ENCODE data around the gene RFNG. TPM values are rescaled to one million over a fixed set of nuclear protein-coding genes. Genes with fewer than 3 reads are reported as not detected.

RFNG gene
- polyA plus RNA-seq, 4 donors: 35.4 to 43.8 (median 39.2) TPM

- Histone ChIP-seq H3K4me3 (ENCODE audit: low read depth in 1 of 3, low read length in 3 of 3) (peak overlapping the region in 1 of 3 donors; percentile 21), H3K27me3 (ENCODE audit: control insufficient read depth in 3 of 3, insufficient read depth in 3 of 3, low read length in 3 of 3) (no peaks in the 10 kb centered on the region), H3K27ac (ENCODE audit: low read depth in 1 of 3, low read length in 2 of 3) (peak overlapping the region in 2 of 3 donors; percentile 68 to 93), H3K36me3 (ENCODE audit: control insufficient read depth in 3 of 3, insufficient read depth in 2 of 3, low read depth in 1 of 3, low read length in 3 of 3) (peaks cover 0 to 30% (median 0%) of the 10 kb centered on the region in 3 donors), H3K4me1 (ENCODE audit: control insufficient read depth in 3 of 3, insufficient read depth in 2 of 3, low read depth in 1 of 3, low read length in 2 of 3) (peaks cover 3 to 17% (median 5%) of the 10 kb centered on the region in 3 donors), H3K9me3 (ENCODE audit: control insufficient read depth in 2 of 2, insufficient read depth in 1 of 2, low read depth in 1 of 2, low read length in 1 of 2) (no peaks in the 10 kb centered on the region)
- FAIRE-seq: no peak
- 5 to 8% (median 6%) methylated on average over 10 of the region's 10 CpGs for WGBS, 3 donors
- DNase-seq: no peak
Measured at GRCh38 chr17:82037889-82038195, 13.8 kb downstream of the RFNG start.

DNA sequence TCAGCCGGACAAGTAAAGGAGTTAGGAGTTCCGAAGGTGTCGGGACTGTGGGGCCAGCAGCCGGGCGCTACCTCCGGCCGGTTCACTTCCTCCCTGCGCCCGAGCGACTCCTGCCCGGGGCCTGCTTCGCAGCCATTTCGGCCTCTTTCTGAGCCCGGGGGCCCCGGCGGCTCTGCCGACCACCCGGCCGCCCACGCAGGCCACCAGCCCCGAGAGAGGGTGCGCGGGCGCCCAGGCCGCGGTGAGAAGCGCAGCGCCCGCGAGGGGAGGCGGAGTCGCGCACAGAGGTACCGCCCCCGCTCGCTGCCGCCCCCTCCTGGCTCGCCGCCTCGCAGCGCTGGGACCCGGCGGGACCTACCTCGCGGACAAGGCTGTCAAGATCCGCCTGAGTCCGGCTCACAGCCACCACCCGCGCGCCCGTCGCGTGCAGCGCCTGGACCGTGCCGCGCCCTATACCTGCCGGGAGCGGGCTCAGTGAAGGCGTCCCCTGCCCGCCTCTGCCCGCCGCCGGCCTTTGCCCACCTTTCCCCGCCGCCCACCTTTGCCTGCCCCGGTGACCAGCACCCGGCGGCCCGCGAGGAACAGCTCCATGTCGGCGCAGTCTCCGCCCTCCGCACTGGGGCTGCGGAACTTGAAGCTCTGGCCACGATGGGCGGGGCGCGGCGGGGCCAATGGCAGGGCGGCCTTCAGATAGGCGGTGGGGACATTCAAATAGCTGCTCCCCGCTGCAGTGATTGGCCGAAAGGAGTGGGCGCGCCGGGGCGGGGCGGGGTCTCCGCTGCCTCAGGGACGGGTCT, 14.3 kb downstream of the RFNG start, which contains the start of gene DCXR:
Gene DCXR (minus strand): TSS at position 606 of the 797 bp plus-strand sequence. CDS start 15 bp downstream, at position 591.
- H3K27me3 ChIP-seq (ENCODE audit: control insufficient read depth in 3 of 3, insufficient read depth in 3 of 3, low read length in 3 of 3): no peaks in the 10 kb centered on the region
- FAIRE-seq (no peak), DNase-seq (peak; percentile 97 to 99)
- 0 to 1% (median 1%) methylated on average over 59 to 92 of the region's 92 CpGs for WGBS, 3 donors
- no peaks in the 10 kb centered on the region for H3K9me3 ChIP-seq (ENCODE audit: control insufficient read depth in 2 of 2, insufficient read depth in 1 of 2, low read depth in 1 of 2, low read length in 1 of 2)
- H3K4me3 ChIP-seq (ENCODE audit: low read depth in 1 of 3, low read length in 3 of 3): peak within 1 kb of the TSS; percentile 41 to 74 (median 57)
- peaks cover 0 to 33% (median 0%) of the 10 kb centered on the region in 3 donors for H3K36me3 ChIP-seq (ENCODE audit: control insufficient read depth in 3 of 3, insufficient read depth in 2 of 3, low read depth in 1 of 3, low read length in 3 of 3)
- peak within 1 kb of the TSS; percentile 90 to 98 (median 93) for H3K27ac ChIP-seq (ENCODE audit: low read depth in 1 of 3, low read length in 2 of 3)
- peaks cover 3 to 20% (median 5%) of the 10 kb centered on the region in 3 donors for H3K4me1 ChIP-seq (ENCODE audit: control insufficient read depth in 3 of 3, insufficient read depth in 2 of 3, low read depth in 1 of 3, low read length in 2 of 3)

DNA sequence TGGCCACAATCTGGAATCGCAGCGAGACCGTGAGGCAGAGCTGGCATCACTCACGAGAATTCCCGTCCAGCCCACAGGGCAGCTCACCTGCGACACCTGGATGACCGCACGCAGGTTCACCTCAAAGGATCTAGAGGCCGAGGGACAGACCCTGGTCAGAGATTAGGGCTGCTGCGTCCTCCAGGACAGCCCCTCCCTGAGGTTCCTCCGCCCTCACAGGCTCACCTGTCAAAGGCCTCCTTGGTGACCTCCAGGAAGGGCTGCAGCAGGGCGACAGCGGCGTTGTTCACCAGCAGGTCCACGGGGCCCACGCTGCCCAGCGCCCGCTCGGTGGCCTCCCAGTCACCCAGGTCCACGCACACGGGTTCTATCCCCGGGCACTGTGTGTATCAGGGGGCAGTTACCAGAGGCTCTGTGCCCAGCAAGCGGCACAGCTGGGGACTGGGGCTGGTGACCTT, 14.9 kb downstream of the RFNG start:
- no peaks in the 10 kb centered on the region for H3K9me3 ChIP-seq (ENCODE audit: control insufficient read depth in 2 of 2, insufficient read depth in 1 of 2, low read depth in 1 of 2, low read length in 1 of 2)
- no peaks in the 10 kb centered on the region for H3K27me3 ChIP-seq (ENCODE audit: control insufficient read depth in 3 of 3, insufficient read depth in 3 of 3, low read length in 3 of 3)
- H3K4me3 ChIP-seq (ENCODE audit: low read depth in 1 of 3, low read length in 3 of 3): peak overlapping the region; percentile 41 to 74 (median 57)
- DNase-seq: no peak
- 18 to 34% (median 23%) methylated on average over 23 of the region's 23 CpGs for WGBS, 3 donors
- peaks cover 0 to 33% (median 0%) of the 10 kb centered on the region in 3 donors for H3K36me3 ChIP-seq (ENCODE audit: control insufficient read depth in 3 of 3, insufficient read depth in 2 of 3, low read depth in 1 of 3, low read length in 3 of 3)
- FAIRE-seq: no peak
- H3K27ac ChIP-seq (ENCODE audit: low read depth in 1 of 3, low read length in 2 of 3): peak overlapping the region; percentile 90 to 98 (median 93)
- H3K4me1 ChIP-seq (ENCODE audit: control insufficient read depth in 3 of 3, insufficient read depth in 2 of 3, low read depth in 1 of 3, low read length in 2 of 3): peaks cover 3 to 24% (median 7%) of the 10 kb centered on the region in 3 donors

DNA sequence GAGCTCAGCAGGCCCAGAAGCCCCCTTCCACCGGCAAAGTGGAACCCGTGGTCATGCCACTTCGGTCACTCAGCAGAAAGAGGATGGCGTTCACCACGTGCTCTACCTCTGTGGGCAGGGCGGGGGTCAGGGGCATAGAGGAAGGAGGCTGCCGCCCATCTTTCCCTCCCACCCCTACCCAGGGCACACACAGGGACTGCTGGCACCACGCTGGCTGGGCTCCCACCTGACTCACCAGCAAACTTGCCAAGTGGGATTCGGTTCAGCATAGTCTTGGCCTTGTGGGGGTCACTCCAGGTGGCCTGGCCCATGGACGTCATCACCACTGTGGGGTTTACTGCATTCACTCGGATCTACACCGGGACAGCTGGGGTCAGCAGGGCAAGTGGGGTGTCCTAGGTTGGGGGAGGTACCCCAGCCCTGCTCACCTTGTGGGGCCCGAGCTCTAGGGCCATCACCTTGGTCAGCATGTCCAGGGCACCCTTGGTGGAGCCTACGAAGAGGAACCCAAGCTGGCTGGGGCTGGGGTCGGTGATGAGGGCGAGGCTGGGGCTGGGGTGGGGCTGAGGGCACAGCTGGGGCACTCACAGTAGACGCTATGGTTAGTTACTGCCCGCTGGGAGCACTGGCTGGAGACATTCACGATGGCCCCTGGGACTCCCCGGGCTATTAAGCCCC, 15.5 kb downstream of the RFNG start:
- Histone ChIP-seq H3K36me3 (ENCODE audit: control insufficient read depth in 3 of 3, insufficient read depth in 2 of 3, low read depth in 1 of 3, low read length in 3 of 3) (peaks cover 0 to 33% (median 0%) of the 10 kb centered on the region in 3 donors), H3K27ac (ENCODE audit: low read depth in 1 of 3, low read length in 2 of 3) (no peak overlapping the region), H3K27me3 (ENCODE audit: control insufficient read depth in 3 of 3, insufficient read depth in 3 of 3, low read length in 3 of 3) (no peaks in the 10 kb centered on the region), H3K9me3 (ENCODE audit: control insufficient read depth in 2 of 2, insufficient read depth in 1 of 2, low read depth in 1 of 2, low read length in 1 of 2) (no peaks in the 10 kb centered on the region), H3K4me1 (ENCODE audit: control insufficient read depth in 3 of 3, insufficient read depth in 2 of 3, low read depth in 1 of 3, low read length in 2 of 3) (peaks cover 3 to 24% (median 7%) of the 10 kb centered on the region in 3 donors), H3K4me3 (ENCODE audit: low read depth in 1 of 3, low read length in 3 of 3) (peak overlapping the region in 2 of 3 donors; percentile 57 to 74)
- no peak for DNase-seq
- FAIRE-seq: no peak
- 74 to 86% (median 85%) methylated on average over 20 of the region's 20 CpGs for WGBS, 3 donors

- WGBS, 3 donors: 93 to 94% (median 93%) methylated on average over 8 of the region's 8 CpGs
- no peaks in the 10 kb centered on the region for H3K9me3 ChIP-seq (ENCODE audit: control insufficient read depth in 2 of 2, insufficient read depth in 1 of 2, low read depth in 1 of 2, low read length in 1 of 2)
- H3K36me3 ChIP-seq (ENCODE audit: control insufficient read depth in 3 of 3, insufficient read depth in 2 of 3, low read depth in 1 of 3, low read length in 3 of 3): peaks cover 0 to 33% (median 0%) of the 10 kb centered on the region in 3 donors
- H3K4me1 ChIP-seq (ENCODE audit: control insufficient read depth in 3 of 3, insufficient read depth in 2 of 3, low read depth in 1 of 3, low read length in 2 of 3): peaks cover 5 to 27% (median 7%) of the 10 kb centered on the region in 3 donors
- H3K27ac ChIP-seq (ENCODE audit: low read depth in 1 of 3, low read length in 2 of 3): no peak overlapping the region
- H3K27me3 ChIP-seq (ENCODE audit: control insufficient read depth in 3 of 3, insufficient read depth in 3 of 3, low read length in 3 of 3): no peaks in the 10 kb centered on the region
- FAIRE-seq (no peak), DNase-seq (no peak)
- H3K4me3 ChIP-seq (ENCODE audit: low read depth in 1 of 3, low read length in 3 of 3): no peak overlapping the region
Measured at GRCh38 chr17:82035488-82035887, 16.1 kb downstream of the RFNG start.

DNA sequence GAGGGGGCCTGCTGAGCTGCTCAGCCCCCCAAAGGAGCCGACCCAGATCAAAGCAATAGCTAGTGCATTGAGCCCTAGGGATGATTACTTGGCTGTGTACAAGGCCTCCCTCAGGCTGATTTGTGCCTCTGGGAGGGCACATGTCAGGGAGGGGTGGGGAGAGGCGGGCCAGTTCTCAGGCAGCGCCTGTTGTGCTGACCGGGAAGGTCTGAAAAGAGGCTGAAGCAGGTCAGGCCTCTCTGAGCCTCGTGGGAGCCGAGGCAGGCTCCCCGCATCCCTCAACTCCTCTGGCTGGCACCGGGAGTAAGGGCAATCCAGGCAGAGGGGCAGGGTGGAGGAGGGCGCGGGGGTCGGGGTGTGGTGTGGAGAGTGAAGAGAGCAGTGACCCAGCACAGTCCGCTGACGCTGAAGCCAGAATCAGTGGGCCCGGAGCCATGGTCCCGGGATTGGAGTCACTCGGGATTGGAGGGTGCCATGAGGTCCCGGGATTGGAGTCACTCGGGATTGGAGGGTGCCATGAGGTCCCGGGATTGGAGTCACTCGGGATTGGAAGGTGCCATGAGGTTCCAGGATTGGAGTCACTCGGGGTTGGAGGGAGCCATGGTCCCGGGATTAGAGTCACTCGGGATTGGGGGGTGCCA, 17.1 kb downstream of the RFNG start:
- peaks cover 0 to 41% (median 0%) of the 10 kb centered on the region in 3 donors for H3K36me3 ChIP-seq (ENCODE audit: control insufficient read depth in 3 of 3, insufficient read depth in 2 of 3, low read depth in 1 of 3, low read length in 3 of 3)
- no peak overlapping the region for H3K4me3 ChIP-seq (ENCODE audit: low read depth in 1 of 3, low read length in 3 of 3)
- H3K9me3 ChIP-seq (ENCODE audit: control insufficient read depth in 2 of 2, insufficient read depth in 1 of 2, low read depth in 1 of 2, low read length in 1 of 2): no peaks in the 10 kb centered on the region
- FAIRE-seq (no peak), DNase-seq (no peak)
- peaks cover 7 to 32% (median 9%) of the 10 kb centered on the region in 3 donors for H3K4me1 ChIP-seq (ENCODE audit: control insufficient read depth in 3 of 3, insufficient read depth in 2 of 3, low read depth in 1 of 3, low read length in 2 of 3)
- H3K27me3 ChIP-seq (ENCODE audit: control insufficient read depth in 3 of 3, insufficient read depth in 3 of 3, low read length in 3 of 3): no peaks in the 10 kb centered on the region
- no peak overlapping the region for H3K27ac ChIP-seq (ENCODE audit: low read depth in 1 of 3, low read length in 2 of 3)
- 83 to 90% (median 85%) methylated on average over 22 to 23 of the region's 23 CpGs for WGBS, 3 donors

- H3K27me3 ChIP-seq (ENCODE audit: control insufficient read depth in 3 of 3, insufficient read depth in 3 of 3, low read length in 3 of 3): no peaks in the 10 kb centered on the region
- peaks cover 0 to 51% (median 0%) of the 10 kb centered on the region in 3 donors for H3K36me3 ChIP-seq (ENCODE audit: control insufficient read depth in 3 of 3, insufficient read depth in 2 of 3, low read depth in 1 of 3, low read length in 3 of 3)
- no peak for FAIRE-seq
- peaks cover 7 to 32% (median 9%) of the 10 kb centered on the region in 3 donors for H3K4me1 ChIP-seq (ENCODE audit: control insufficient read depth in 3 of 3, insufficient read depth in 2 of 3, low read depth in 1 of 3, low read length in 2 of 3)
- H3K27ac ChIP-seq (ENCODE audit: low read depth in 1 of 3, low read length in 2 of 3): no peak overlapping the region
- no peak overlapping the region for H3K4me3 ChIP-seq (ENCODE audit: low read depth in 1 of 3, low read length in 3 of 3)
- WGBS, 3 donors: 93 to 95% (median 94%) methylated on average over 36 to 38 of the region's 38 CpGs
- H3K9me3 ChIP-seq (ENCODE audit: control insufficient read depth in 2 of 2, insufficient read depth in 1 of 2, low read depth in 1 of 2, low read length in 1 of 2): no peaks in the 10 kb centered on the region
- no peak for DNase-seq
Measured at GRCh38 chr17:82033359-82034085, 18.1 kb downstream of the RFNG start.

Measured in small intestine (tissue), 7 donors.